Mesendoderm (in vitro differentiated cells): ENCODE measurements around the gene ADAMTS9.

ENCODE experiments used
- DNase-seq: peaks from one replicate; pipeline ENCODE4 v3.0.0; 2013
- H2AK5ac ChIP-seq: 2 replicates; pipeline ENCODE4 v1.6.1; 2013; ENCODE audit warnings: low read length, inconsistent platforms
- H2BK120ac ChIP-seq: 2 replicates; pipeline ENCODE4 v1.6.1; 2013; ENCODE audit warnings: low read depth, mild to moderate bottlenecking, low read length, moderate library complexity, mixed read lengths
- H2BK15ac ChIP-seq: replicated peaks from 2 replicates; pipeline ENCODE4 v1.6.1; 2013; ENCODE audit warnings: low read depth, mild to moderate bottlenecking, moderate library complexity
- H2BK5ac ChIP-seq: 2 replicates; pipeline ENCODE4 v1.6.1; 2013; ENCODE audit warnings: low read length, inconsistent platforms
- H3K18ac ChIP-seq: 2 replicates; pipeline ENCODE4 v1.6.1; 2013; ENCODE audit warnings: mild to moderate bottlenecking, low read length, mixed read lengths
- H3K23ac ChIP-seq: one replicate; pipeline ENCODE4 v1.6.1; 2013; ENCODE audit warnings: low read length
- H3K27ac ChIP-seq: 2 replicates; pipeline ENCODE4 v1.5.1; 2013; ENCODE audit warnings: low read depth, mild to moderate bottlenecking, inconsistent platforms, low read length, moderate library complexity
- H3K27me3 ChIP-seq: 2 replicates; pipeline ENCODE4 v1.6.1; 2013; ENCODE audit warnings: low read length, control low read depth, mild to moderate bottlenecking, inconsistent platforms; ENCODE audit not compliant: insufficient read depth, poor library complexity
- H3K36me3 ChIP-seq: 2 replicates; pipeline ENCODE4 v1.6.1; 2013; ENCODE audit warnings: low read length, inconsistent platforms; ENCODE audit not compliant: control insufficient read depth, insufficient read depth
- H3K4ac ChIP-seq: one replicate; pipeline ENCODE4 v1.6.1; 2013; ENCODE audit warnings: low read depth, mild to moderate bottlenecking, low read length, moderate library complexity
- H3K4me1 ChIP-seq: 2 replicates; pipeline ENCODE4 v1.6.1; 2013; ENCODE audit warnings: low read depth, low read length, inconsistent platforms; ENCODE audit not compliant: control insufficient read depth
- H3K4me2 ChIP-seq: 2 replicates; pipeline ENCODE4 v1.6.1; 2013; ENCODE audit warnings: low read length
- H3K4me3 ChIP-seq: 2 replicates; pipeline ENCODE4 v1.5.1; 2013; ENCODE audit warnings: mild to moderate bottlenecking, low read length
- H3K56ac ChIP-seq: one replicate; pipeline ENCODE4 v1.6.1; 2013; ENCODE audit warnings: low read length
- H3K79me1 ChIP-seq: 2 replicates; pipeline ENCODE4 v1.6.1; 2013; ENCODE audit warnings: low read length, inconsistent platforms
- H3K79me2 ChIP-seq: 2 replicates; pipeline ENCODE4 v1.6.1; 2013; ENCODE audit warnings: mild to moderate bottlenecking, low read length; ENCODE audit not compliant: control insufficient read depth, insufficient read depth
- H3K9ac ChIP-seq: 2 replicates; pipeline ENCODE4 v1.6.1; 2013; ENCODE audit warnings: low read length, inconsistent platforms
- H4K5ac ChIP-seq: one replicate; pipeline ENCODE4 v1.6.1; 2013; ENCODE audit warnings: low read length
- H4K8ac ChIP-seq: one replicate; pipeline ENCODE4 v1.6.1; 2013; ENCODE audit warnings: low read depth, mild to moderate bottlenecking, control low read depth, low read length, moderate library complexity
- WGBS: extraction: QIAGEN DNeasy Blood & Tissue Kit; methylation state at CpG from one replicate; pipeline ENCODE4 v1.1.7; 2013; ENCODE audit warnings: low lambda C conversion rate, missing lambda C conversion rate; ENCODE audit not compliant: insufficient coverage; ENCODE audit errors: extremely low coverage; 5-methylcytosine and 5-hydroxymethylcytosine counted together

Gene ADAMTS9

GRCh38 chr3:64644483-64644882 is 43.3 kb downstream of the ADAMTS9 start:
- Histone ChIP-seq H3K36me3 (no peaks in the 10 kb centered on the region), H3K23ac (no peak overlapping the region), H3K56ac (no peak overlapping the region)

DNA sequence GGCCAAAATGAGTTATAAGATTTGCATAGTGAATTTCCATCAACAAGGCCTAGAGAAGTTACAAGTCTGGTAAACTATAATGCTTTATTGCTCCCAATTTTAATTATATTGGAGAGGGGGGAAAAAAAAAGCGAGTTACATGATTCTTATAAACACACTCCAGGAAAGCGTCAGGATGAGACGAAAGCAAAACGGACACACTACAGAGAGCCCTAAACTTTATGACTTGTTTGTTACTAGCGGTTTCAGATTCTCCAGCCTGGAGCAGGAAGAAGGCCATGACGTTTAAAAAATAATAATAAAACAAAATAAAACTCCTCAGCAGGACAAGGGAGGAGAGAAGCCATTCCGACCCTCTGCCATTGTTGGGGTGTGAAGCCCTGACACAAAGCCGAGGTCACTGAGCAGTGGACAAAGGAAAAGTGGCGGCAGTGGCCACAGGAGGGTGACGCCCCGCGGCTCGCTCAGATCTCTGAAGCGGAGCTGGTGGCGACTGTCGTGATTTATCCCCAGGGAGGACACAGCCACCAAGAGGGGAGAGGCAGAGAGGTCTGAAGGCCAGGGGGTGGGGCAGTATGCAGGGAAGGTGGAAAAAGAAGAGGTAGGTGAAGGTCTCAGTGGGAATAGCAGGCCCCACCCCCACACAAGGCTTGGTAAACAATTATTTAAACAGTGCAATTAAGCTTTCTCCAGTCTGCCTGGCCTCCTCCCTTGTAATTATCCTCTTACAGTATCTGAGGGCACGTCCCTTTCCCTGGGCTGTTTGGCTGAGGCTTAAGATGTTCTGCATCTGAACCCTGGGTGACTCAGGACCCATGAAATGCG is 45.3 kb downstream of the ADAMTS9 start:
- WGBS: no CpG with 5 or more reads among the region's 18 CpGs
- no peak overlapping the region for H3K9ac ChIP-seq
- no peak overlapping the region for H3K4ac ChIP-seq
- H2AK5ac ChIP-seq: no peak overlapping the region
- no peak overlapping the region for H3K18ac ChIP-seq
- H3K36me3 ChIP-seq: no peaks in the 10 kb centered on the region
- DNase-seq: peak; percentile 30
- H2BK5ac ChIP-seq: no peak overlapping the region
- H3K4me3 ChIP-seq: no peak overlapping the region
- H3K4me1 ChIP-seq: peaks cover 2% of the 10 kb centered on the region
- H3K4me2 ChIP-seq: no peak overlapping the region
- no peak overlapping the region for H3K23ac ChIP-seq
- H2BK120ac ChIP-seq: no peak overlapping the region
- H4K5ac ChIP-seq: no peak overlapping the region
- no peaks in the 10 kb centered on the region for H3K79me1 ChIP-seq
- no peak overlapping the region for H3K27ac ChIP-seq
- H2BK15ac ChIP-seq: no peak overlapping the region
- peak overlapping the region; percentile 61 for H3K56ac ChIP-seq
- H4K8ac ChIP-seq: no peak overlapping the region
- no peaks in the 10 kb centered on the region for H3K79me2 ChIP-seq
- H3K27me3 ChIP-seq: no peaks in the 10 kb centered on the region

More at GRCh38 chr3:64644483-64644882, 43.3 kb downstream of the ADAMTS9 start:
- H3K9ac ChIP-seq: no peak overlapping the region
- H3K4me2 ChIP-seq: no peak overlapping the region
- no peak overlapping the region for H2BK120ac ChIP-seq
- H3K4me1 ChIP-seq: peaks cover 2% of the 10 kb centered on the region
- DNase-seq: no peak
- no peak overlapping the region for H3K4ac ChIP-seq
- no peaks in the 10 kb centered on the region for H3K79me1 ChIP-seq
- no peak overlapping the region for H4K5ac ChIP-seq
- H3K27me3 ChIP-seq: no peaks in the 10 kb centered on the region
- no peak overlapping the region for H3K27ac ChIP-seq
- no peaks in the 10 kb centered on the region for H3K79me2 ChIP-seq
- H2BK15ac ChIP-seq: no peak overlapping the region
- no peak overlapping the region for H2AK5ac ChIP-seq
- no CpG with 5 or more reads among the region's 3 CpGs for WGBS
- no peak overlapping the region for H4K8ac ChIP-seq
- no peak overlapping the region for H2BK5ac ChIP-seq
- H3K18ac ChIP-seq: no peak overlapping the region
- H3K4me3 ChIP-seq: no peak overlapping the region

DNA sequence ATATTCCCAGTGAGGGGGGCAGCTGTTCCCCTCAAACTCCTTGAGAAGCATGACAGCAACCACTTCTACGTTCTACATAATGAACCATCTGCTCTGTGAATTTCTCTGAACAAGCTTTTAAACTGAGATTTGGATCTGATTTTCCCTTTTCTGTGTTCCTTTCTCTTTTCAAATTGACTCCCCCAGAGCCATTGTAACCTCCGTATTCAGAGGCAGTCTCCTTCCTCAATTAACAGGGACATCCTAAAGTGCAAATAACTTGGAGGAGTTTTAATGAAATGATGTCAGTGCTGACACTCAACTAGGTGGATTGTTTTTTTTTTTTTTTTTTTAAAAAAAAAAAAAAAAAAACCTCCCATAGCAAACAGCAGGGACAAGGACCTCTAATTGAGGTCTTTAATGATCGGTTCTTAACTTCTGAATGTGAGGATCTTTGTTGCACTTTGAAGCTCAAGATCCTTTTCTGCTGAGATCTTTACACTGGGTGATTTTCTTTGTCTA is 48.8 kb downstream of the ADAMTS9 start:
- H3K56ac ChIP-seq: no peak overlapping the region
- no peak overlapping the region for H2BK15ac ChIP-seq
- no peaks in the 10 kb centered on the region for H3K79me1 ChIP-seq
- no peak overlapping the region for H2BK5ac ChIP-seq
- H3K4me2 ChIP-seq: no peak overlapping the region
- no peak overlapping the region for H2BK120ac ChIP-seq
- no peak overlapping the region for H3K4me3 ChIP-seq
- H3K79me2 ChIP-seq: no peaks in the 10 kb centered on the region
- no peak overlapping the region for H3K9ac ChIP-seq
- peaks cover 2% of the 10 kb centered on the region for H3K4me1 ChIP-seq
- no peaks in the 10 kb centered on the region for H3K36me3 ChIP-seq
- H3K4ac ChIP-seq: no peak overlapping the region
- H4K5ac ChIP-seq: no peak overlapping the region
- no peak overlapping the region for H3K18ac ChIP-seq
- no peaks in the 10 kb centered on the region for H3K27me3 ChIP-seq
- H3K27ac ChIP-seq: no peak overlapping the region
- DNase-seq: peak; percentile 8
- H3K23ac ChIP-seq: no peak overlapping the region
- WGBS: no CpG with 5 or more reads among the region's 3 CpGs
- no peak overlapping the region for H4K8ac ChIP-seq
- no peak overlapping the region for H2AK5ac ChIP-seq

DNA sequence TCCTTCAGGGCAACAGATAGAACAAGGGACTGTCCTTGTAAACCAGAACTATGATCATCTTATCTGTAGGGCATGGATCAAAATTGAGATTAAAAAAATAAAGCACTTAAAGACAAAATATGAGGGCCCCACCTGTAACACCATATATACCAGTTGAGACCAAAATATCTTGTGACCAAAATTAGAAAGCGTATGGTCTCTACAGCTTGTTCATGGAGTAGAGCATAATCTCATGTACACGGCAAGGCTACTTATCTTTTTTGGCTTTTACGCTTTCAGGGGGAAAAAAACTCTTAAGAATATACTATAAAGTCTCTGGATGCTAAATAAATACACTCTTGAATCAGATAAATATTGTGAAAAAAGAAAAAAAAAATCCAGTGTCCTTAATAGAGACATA is 49.3 kb downstream of the ADAMTS9 start:
- no peaks in the 10 kb centered on the region for H3K36me3 ChIP-seq
- H2BK5ac ChIP-seq: no peak overlapping the region
- H4K5ac ChIP-seq: no peak overlapping the region
- no peak overlapping the region for H3K4ac ChIP-seq
- H3K4me1 ChIP-seq: peaks cover 2% of the 10 kb centered on the region
- no peak overlapping the region for H2BK15ac ChIP-seq
- no peaks in the 10 kb centered on the region for H3K79me2 ChIP-seq
- H2BK120ac ChIP-seq: no peak overlapping the region
- no peak overlapping the region for H3K56ac ChIP-seq
- no peak overlapping the region for H3K18ac ChIP-seq
- DNase-seq: no peak
- H4K8ac ChIP-seq: no peak overlapping the region
- no peak overlapping the region for H3K4me2 ChIP-seq
- no peak overlapping the region for H3K9ac ChIP-seq
- H3K27me3 ChIP-seq: no peaks in the 10 kb centered on the region
- H3K23ac ChIP-seq: no peak overlapping the region
- no CpG with 5 or more reads among the region's 3 CpGs for WGBS
- H3K4me3 ChIP-seq: no peak overlapping the region
- H3K79me1 ChIP-seq: no peaks in the 10 kb centered on the region
- no peak overlapping the region for H3K27ac ChIP-seq
- H2AK5ac ChIP-seq: no peak overlapping the region

DNA sequence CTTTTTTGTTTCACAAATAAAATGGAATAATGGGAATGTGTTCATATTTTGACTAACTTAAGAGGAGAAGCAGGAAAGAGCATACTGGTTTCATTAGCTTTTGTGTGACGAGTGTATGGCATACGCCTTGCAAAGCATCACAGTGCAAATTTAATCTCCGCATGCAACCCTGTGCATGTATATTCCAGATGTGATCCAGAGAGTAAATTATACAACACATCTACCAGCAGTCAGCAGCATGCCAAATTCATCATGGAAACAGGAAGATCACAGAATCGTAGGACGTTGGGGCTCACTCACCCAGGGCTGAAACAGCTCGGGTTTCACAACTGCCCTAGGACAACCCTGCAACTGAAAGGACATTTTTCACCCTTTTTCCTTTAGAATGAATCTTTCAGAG is 53.4 kb downstream of the ADAMTS9 start:
- Histone ChIP-seq H2BK5ac (no peak overlapping the region), H3K79me2 (no peaks in the 10 kb centered on the region), H3K9ac (no peak overlapping the region), H3K23ac (no peak overlapping the region), H3K18ac (no peak overlapping the region), H3K79me1 (no peaks in the 10 kb centered on the region), H4K8ac (no peak overlapping the region), H3K4me2 (no peak overlapping the region), H3K4ac (no peak overlapping the region), H3K4me1 (no peaks in the 10 kb centered on the region), H3K27ac (no peak overlapping the region), H2BK15ac (no peak overlapping the region), H4K5ac (no peak overlapping the region), H2BK120ac (no peak overlapping the region), H3K36me3 (no peaks in the 10 kb centered on the region), H3K4me3 (no peak overlapping the region), H3K27me3 (no peaks in the 10 kb centered on the region), H3K56ac (no peak overlapping the region), H2AK5ac (no peak overlapping the region)
- WGBS: no CpG with 5 or more reads among the region's 6 CpGs
- DNase-seq: no peak
